Stimulated activated CD4-positive, alpha-beta T cell treated with anti-CD3 and anti-CD28 coated beads, Interleukin-2, amount 100 ng/mL, for 4 hours (primary cell): ENCODE measurements around the gene MYL7.
"Not testable (repeated sequence)": the region's sequence is repeated elsewhere in the genome, so short reads cannot be mapped to it uniquely, and the experiment has no call there.

Source experiments
- DNase-seq: peaks from one replicate; pipeline ENCODE4 v3.0.0-alpha.2; 2020; ENCODE audit warnings: low read depth

MYL7 gene

GRCh38 chr7:44171901-44172300 lies 30.8 kb upstream of the MYL7 start:
- DNase-seq = not testable (repeated sequence)

- no peak for DNase-seq
Observed at GRCh38 chr7:44167920-44168319, 26.8 kb upstream of the MYL7 start.

- no peak for DNase-seq
Observed at GRCh38 chr7:44163591-44163990, 22.5 kb upstream of the MYL7 start.

GRCh38 chr7:44162785-44163395 lies 21.8 kb upstream of the MYL7 start:
- no peak for DNase-seq

GRCh38 chr7:44162179-44162578 lies 21.0 kb upstream of the MYL7 start:
- DNase-seq = no peak

GRCh38 chr7:44161371-44161770 lies 20.2 kb upstream of the MYL7 start:
- DNase-seq = no peak

- no peak for DNase-seq
Observed at GRCh38 chr7:44159824-44160630, 18.9 kb upstream of the MYL7 start.

GRCh38 chr7:44158873-44159631 lies 17.9 kb upstream of the MYL7 start:
- no peak for DNase-seq

GRCh38 chr7:44158096-44158872 lies 17.2 kb upstream of the MYL7 start:
- no peak for DNase-seq

GRCh38 chr7:44157116-44158080 lies 16.3 kb upstream of the MYL7 start:
- DNase-seq = no peak

GRCh38 chr7:44156453-44157010 lies 15.4 kb upstream of the MYL7 start:
- DNase-seq = no peak

- DNase-seq = no peak
Observed at GRCh38 chr7:44155191-44156185, 14.4 kb upstream of the MYL7 start.

- DNase-seq = no peak
Observed at GRCh38 chr7:44154703-44155102, 13.6 kb upstream of the MYL7 start.

- DNase-seq = no peak
Observed at GRCh38 chr7:44153948-44154335, 12.8 kb upstream of the MYL7 start.

- DNase-seq = no peak
Observed at GRCh38 chr7:44152971-44153947, 12.1 kb upstream of the MYL7 start.

- DNase-seq = no peak
Observed at GRCh38 chr7:44151956-44152355, 10.8 kb upstream of the MYL7 start.

GRCh38 chr7:44150966-44151941 lies 10.1 kb upstream of the MYL7 start:
- DNase-seq = no peak
